A673 (cell line): Measurements from ENCODE around the gene GNAZ. TPM values are rescaled to one million over a fixed set of nuclear protein-coding genes. Genes with fewer than 3 reads are reported as not detected.
"Not testable (repeated sequence)": the region's sequence is repeated elsewhere in the genome, so short reads cannot be mapped to it uniquely, and the experiment has no call there.

Experiments used
- BruUV-seq: library from RNA; stranded (reverse); fragments of 400-500 nt; replicated peaks from 2 replicates; lab custom pipeline; 2021; lab: Mats Ljungman, UMichigan
- CTCF ChIA-PET: fragments of 300-600 bp; sonication (Branson Sonifier 250); formaldehyde crosslinking; loops from one replicate; lab custom pipeline; 2022; ENCODE audit warnings: antibody characterized with exemption; lab: Charles Lee
- POLR2A ChIA-PET: fragments of 300-600 bp; sonication (Branson Sonifier 250); formaldehyde crosslinking; loops from one replicate; lab custom pipeline; 2022; ENCODE audit warnings: antibody characterized with exemption; ENCODE audit not compliant: low non-redundant PET; lab: Charles Lee
- DNase-seq: peaks from one replicate; pipeline ENCODE4 v3.0.0-alpha.2; 2015; ENCODE audit warnings: low spot score
- H3K27ac ChIP-seq: fragments of 200-600 bp; sonication (generic); 2 replicates; pipeline ENCODE4 v1.5.1; 2016; ENCODE audit warnings: mixed run types, low read depth, mild to moderate bottlenecking, mixed read lengths, antibody characterized with exemption, low read length; ENCODE audit not compliant: poor library complexity, severe bottlenecking
- H3K27me3 ChIP-seq: fragments of 200-600 bp; sonication (generic); replicated peaks from 2 replicates; pipeline ENCODE4 v1.6.1; 2017; ENCODE audit warnings: mixed run types, low read depth, mild to moderate bottlenecking, mixed read lengths, antibody characterized with exemption, low read length; ENCODE audit not compliant: insufficient read depth, poor library complexity
- H3K36me3 ChIP-seq: fragments of 200-600 bp; sonication (generic); 2 replicates; pipeline ENCODE4 v1.6.1; 2016; ENCODE audit warnings: mixed run types, mild to moderate bottlenecking, mixed read lengths, antibody characterized with exemption, low read length; ENCODE audit not compliant: insufficient read depth, poor library complexity, severe bottlenecking
- H3K4me1 ChIP-seq: fragments of 200-600 bp; sonication (generic); 2 replicates; pipeline ENCODE4 v1.6.1; 2017; ENCODE audit warnings: mixed run types, mild to moderate bottlenecking, mixed read lengths, antibody characterized with exemption, low read length; ENCODE audit not compliant: insufficient read depth, poor library complexity, severe bottlenecking
- H3K4me3 ChIP-seq: fragments of 200-600 bp; sonication (generic); 2 replicates; pipeline ENCODE4 v1.5.1; 2016; ENCODE audit warnings: low read depth, mixed run types, mild to moderate bottlenecking, mixed read lengths, low read length; ENCODE audit not compliant: poor library complexity, severe bottlenecking
- H3K9me3 ChIP-seq: fragments of 200-600 bp; sonication (generic); 2 replicates; pipeline ENCODE4 v1.6.1; 2016; ENCODE audit warnings: mixed run types, low read depth, mild to moderate bottlenecking, mixed read lengths, antibody characterized with exemption, low read length; ENCODE audit not compliant: poor library complexity, severe bottlenecking
- EZH2 ChIP-seq: fragments of 200-600 bp; sonication (generic); IDR thresholded peaks from 2 replicates; pipeline ENCODE4 v1.6.1; 2017; ENCODE audit warnings: borderline replicate concordance, low read depth, mild to moderate bottlenecking, mixed read lengths, antibody characterized with exemption, low read length; ENCODE audit not compliant: poor library complexity, severe bottlenecking
- intact Hi-C: fragments of 100-400 bp; cut with micrococcal nuclease; formaldehyde crosslinking; loops from one replicate; pipeline ENCODE4 v1.10.0; 2022; ENCODE audit not compliant: unreplicated experiment
- total RNA-seq: library from RNA; stranded (reverse); gene quantifications from 2 replicates; pipeline ENCODE4 v1.2.3, GENCODE V29; 2021
- TF ChIP-seq, protein P1 (sequence below): fragments of 300-800, 200-600 bp; sonication (generic); conservative IDR thresholded peaks from 2 replicates; pipeline ENCODE4 v1.5.1; 2017; ENCODE audit warnings: low read depth, mild to moderate bottlenecking, antibody characterized with exemption, low read length, moderate library complexity, mixed read lengths

The GNAZ gene
- total RNA-seq, 1 experiment from 2014 or later = 5.1 TPM

- CTCF ChIA-PET = interaction anchor here (1.8 kb wide), 1 partner anchor 172 kb away, joined by 9 read pairs; no protein-coding TSS in a partner anchor
- DNase-seq = no peak
- no peaks in the 10 kb centered on the region for H3K27me3 ChIP-seq
- POLR2A ChIA-PET = no interaction called here
- H3K36me3 ChIP-seq = no peaks in the 10 kb centered on the region
- H3K9me3 ChIP-seq = no peaks in the 10 kb centered on the region
- no peak overlapping the region for H3K27ac ChIP-seq
- intact Hi-C loops = no loop called here
- no peaks in the 10 kb centered on the region for H3K4me1 ChIP-seq
- no peak for TF ChIP-seq EZH2
- TF ChIP-seq, protein P1, sequence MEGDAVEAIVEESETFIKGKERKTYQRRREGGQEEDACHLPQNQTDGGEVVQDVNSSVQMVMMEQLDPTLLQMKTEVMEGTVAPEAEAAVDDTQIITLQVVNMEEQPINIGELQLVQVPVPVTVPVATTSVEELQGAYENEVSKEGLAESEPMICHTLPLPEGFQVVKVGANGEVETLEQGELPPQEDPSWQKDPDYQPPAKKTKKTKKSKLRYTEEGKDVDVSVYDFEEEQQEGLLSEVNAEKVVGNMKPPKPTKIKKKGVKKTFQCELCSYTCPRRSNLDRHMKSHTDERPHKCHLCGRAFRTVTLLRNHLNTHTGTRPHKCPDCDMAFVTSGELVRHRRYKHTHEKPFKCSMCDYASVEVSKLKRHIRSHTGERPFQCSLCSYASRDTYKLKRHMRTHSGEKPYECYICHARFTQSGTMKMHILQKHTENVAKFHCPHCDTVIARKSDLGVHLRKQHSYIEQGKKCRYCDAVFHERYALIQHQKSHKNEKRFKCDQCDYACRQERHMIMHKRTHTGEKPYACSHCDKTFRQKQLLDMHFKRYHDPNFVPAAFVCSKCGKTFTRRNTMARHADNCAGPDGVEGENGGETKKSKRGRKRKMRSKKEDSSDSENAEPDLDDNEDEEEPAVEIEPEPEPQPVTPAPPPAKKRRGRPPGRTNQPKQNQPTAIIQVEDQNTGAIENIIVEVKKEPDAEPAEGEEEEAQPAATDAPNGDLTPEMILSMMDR = no peak
- BruUV-seq = no TSS peak
- H3K4me3 ChIP-seq = no peak overlapping the region
Measured at GRCh38 chr22:23131931-23132330, 61.6 kb downstream of the GNAZ start.

- intact Hi-C loops = no loop called here
- H3K36me3 ChIP-seq = no peaks in the 10 kb centered on the region
- no peak overlapping the region for H3K27ac ChIP-seq
- no peak overlapping the region for H3K4me3 ChIP-seq
- TF ChIP-seq, protein P1 = no peak
- no peak for TF ChIP-seq EZH2
- no peak for DNase-seq
- ChIA-PET CTCF (interaction anchor here (1.8 kb wide), 1 partner anchor 172 kb away, joined by 9 read pairs; no protein-coding TSS in a partner anchor), POLR2A (no interaction called here)
- BruUV-seq = no TSS peak
- no peaks in the 10 kb centered on the region for H3K27me3 ChIP-seq
- no peaks in the 10 kb centered on the region for H3K4me1 ChIP-seq
- H3K9me3 ChIP-seq = no peaks in the 10 kb centered on the region
Measured at GRCh38 chr22:23132376-23133091, 62.2 kb downstream of the GNAZ start.

DNA sequence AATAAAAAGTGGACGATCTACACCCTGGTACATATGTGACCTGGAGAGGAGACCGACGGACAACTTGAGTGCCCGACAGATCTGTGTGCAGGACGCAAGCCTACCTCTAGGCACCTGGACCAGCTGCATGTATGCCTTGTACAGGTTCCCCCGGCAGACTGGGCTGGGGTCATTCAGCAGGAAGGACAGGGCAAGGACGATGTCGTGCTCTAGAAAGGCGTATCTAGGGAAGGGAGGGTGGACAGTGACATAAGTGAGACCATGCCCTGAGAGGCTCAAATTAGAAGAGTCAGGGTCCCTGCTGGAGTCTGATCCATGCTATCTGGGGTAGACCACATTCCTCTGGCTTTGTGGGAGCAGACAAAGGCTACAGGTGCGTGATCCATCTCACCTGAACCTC is 63.6 kb downstream of the GNAZ start:
- no peak for TF ChIP-seq EZH2
- TF ChIP-seq, protein P1 = no peak
- Histone ChIP-seq H3K4me3 (no peak overlapping the region), H3K27ac (no peak overlapping the region), H3K4me1 (no peaks in the 10 kb centered on the region), H3K27me3 (no peaks in the 10 kb centered on the region), H3K9me3 (no peaks in the 10 kb centered on the region), H3K36me3 (no peaks in the 10 kb centered on the region)
- BruUV-seq = no TSS peak
- ChIA-PET POLR2A (no interaction called here), CTCF (interaction anchor here (0.6 kb wide), 1 partner anchor 41 kb away, joined by 3 read pairs; no protein-coding TSS in a partner anchor)
- DNase-seq = no peak
- intact Hi-C loops = no loop called here

DNA sequence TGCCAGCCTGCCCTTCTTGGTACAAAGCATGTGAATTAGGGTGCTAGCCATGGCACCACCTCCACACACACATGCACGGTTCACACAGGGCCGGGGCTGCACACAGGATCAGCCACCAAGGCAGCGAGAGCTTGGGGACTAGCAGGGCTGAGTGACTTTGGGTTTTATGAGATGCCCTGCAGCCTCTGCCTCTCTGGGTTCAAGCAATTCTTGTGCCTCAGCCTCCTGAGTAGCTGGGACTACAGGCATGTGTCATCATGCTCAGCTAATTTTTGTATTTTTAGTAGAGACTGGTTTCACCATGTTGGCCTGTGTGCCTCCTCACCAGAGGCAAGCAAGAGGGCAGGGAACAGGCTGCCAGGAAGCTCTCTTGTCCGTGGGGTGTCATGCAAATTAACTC is 66.7 kb downstream of the GNAZ start:
- DNase-seq, H3K4me3 ChIP-seq, intact Hi-C loops, H3K4me1 ChIP-seq, POLR2A ChIA-PET, H3K36me3 ChIP-seq, H3K9me3 ChIP-seq, H3K27me3 ChIP-seq, CTCF ChIA-PET, BruUV-seq, H3K27ac ChIP-seq: not testable (repeated sequence)
